Fibroblast of lung (primary cell): ENCODE measurements around the gene GPRIN3.

Experiments used
- EZH2 ChIP-seq: IDR thresholded peaks from 2 replicates; pipeline ENCODE4 v1.5.1; 2012; ENCODE audit warnings: low read length, control low read depth, mild to moderate bottlenecking; ENCODE audit errors: missing control alignments
- TF ChIP-seq, protein P1 (sequence below), 2 donors: IDR thresholded peaks in 1 of 2; conservative IDR thresholded peaks in 1 of 2; 1 replicate in 1 of 2; 2 replicates in 1 of 2; pipeline ENCODE4 v1.5.1; 2011 to 2012; ENCODE audit warnings: low read length in 2 of 2, control low read depth in 1 of 2, inconsistent platforms in 1 of 2, low read depth in 1 of 2, mild to moderate bottlenecking in 1 of 2

- TF ChIP-seq, protein P1, sequence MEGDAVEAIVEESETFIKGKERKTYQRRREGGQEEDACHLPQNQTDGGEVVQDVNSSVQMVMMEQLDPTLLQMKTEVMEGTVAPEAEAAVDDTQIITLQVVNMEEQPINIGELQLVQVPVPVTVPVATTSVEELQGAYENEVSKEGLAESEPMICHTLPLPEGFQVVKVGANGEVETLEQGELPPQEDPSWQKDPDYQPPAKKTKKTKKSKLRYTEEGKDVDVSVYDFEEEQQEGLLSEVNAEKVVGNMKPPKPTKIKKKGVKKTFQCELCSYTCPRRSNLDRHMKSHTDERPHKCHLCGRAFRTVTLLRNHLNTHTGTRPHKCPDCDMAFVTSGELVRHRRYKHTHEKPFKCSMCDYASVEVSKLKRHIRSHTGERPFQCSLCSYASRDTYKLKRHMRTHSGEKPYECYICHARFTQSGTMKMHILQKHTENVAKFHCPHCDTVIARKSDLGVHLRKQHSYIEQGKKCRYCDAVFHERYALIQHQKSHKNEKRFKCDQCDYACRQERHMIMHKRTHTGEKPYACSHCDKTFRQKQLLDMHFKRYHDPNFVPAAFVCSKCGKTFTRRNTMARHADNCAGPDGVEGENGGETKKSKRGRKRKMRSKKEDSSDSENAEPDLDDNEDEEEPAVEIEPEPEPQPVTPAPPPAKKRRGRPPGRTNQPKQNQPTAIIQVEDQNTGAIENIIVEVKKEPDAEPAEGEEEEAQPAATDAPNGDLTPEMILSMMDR (conservative IDR thresholded peaks at IDR 0.05 in 1 of 2, IDR thresholded peaks at IDR 0.05 in 1 of 2; ENCODE audit: low read depth in 1 of 2, low read length in 2 of 2): no peak
- TF ChIP-seq EZH2: no peak
These were observed 53.7 kb downstream of the GPRIN3 start for GRCh38 chr4:89253935-89254334.
